Adrenal gland (tissue), 5 donors: ENCODE measurements around the gene TPRG1L.

Experiments used
- POLR2A ChIP-seq, 2 donors: fragments of 450-650 bp; IDR thresholded peaks; one replicate each; pipeline ENCODE4 v1.6.1; 2017; ENCODE audit warnings: antibody characterized with exemption in 2 of 2, mild to moderate bottlenecking in 2 of 2, moderate library complexity in 1 of 2
- TF ChIP-seq, protein P1 (sequence below), 6 experiments: fragments of 450-650 bp in 4 of 6; fragments of 200-600 bp in 2 of 6; sonication (generic) in 1 of 6; IDR thresholded peaks; 1 replicate in 5 of 6; 2 replicates in 1 of 6; pipeline versions ENCODE4 v1.5.1 to v1.8.0; 2016 to 2021; ENCODE audit warnings: antibody characterized with exemption in 6 of 6, mild to moderate bottlenecking in 2 of 6, moderate library complexity in 1 of 6
- donor health status: DM: no; HTN: no; CAD: no.

DNA sequence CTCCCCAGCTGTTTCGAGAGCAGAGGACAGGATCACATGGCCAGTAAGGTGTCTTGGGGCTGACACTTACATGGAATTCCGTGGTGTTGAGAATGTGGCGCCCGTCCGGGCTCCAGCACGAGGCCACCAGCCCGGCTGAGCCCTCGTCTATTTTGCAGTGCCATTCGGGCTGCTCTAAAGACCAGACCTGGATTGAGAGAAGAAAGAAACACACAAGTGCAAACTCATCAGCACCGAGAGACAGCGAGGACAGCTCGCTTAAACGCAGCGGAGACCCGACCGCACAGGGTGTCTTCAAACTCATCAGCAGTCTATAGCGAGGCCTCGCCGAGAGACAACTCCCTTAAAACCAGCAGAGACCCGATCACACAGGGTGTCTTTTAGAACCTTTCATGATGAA, 21.8 kb downstream of the TPRG1L start:
- TF ChIP-seq, protein P1, sequence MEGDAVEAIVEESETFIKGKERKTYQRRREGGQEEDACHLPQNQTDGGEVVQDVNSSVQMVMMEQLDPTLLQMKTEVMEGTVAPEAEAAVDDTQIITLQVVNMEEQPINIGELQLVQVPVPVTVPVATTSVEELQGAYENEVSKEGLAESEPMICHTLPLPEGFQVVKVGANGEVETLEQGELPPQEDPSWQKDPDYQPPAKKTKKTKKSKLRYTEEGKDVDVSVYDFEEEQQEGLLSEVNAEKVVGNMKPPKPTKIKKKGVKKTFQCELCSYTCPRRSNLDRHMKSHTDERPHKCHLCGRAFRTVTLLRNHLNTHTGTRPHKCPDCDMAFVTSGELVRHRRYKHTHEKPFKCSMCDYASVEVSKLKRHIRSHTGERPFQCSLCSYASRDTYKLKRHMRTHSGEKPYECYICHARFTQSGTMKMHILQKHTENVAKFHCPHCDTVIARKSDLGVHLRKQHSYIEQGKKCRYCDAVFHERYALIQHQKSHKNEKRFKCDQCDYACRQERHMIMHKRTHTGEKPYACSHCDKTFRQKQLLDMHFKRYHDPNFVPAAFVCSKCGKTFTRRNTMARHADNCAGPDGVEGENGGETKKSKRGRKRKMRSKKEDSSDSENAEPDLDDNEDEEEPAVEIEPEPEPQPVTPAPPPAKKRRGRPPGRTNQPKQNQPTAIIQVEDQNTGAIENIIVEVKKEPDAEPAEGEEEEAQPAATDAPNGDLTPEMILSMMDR (IDR thresholded peaks at IDR 0.05) = no peak
- no peak for TF ChIP-seq POLR2A (IDR thresholded peaks at IDR 0.05)
